ENCODE results near the gene FAM170B. TPM values are rescaled to one million over a fixed set of nuclear protein-coding genes. Genes with fewer than 3 reads are reported as not detected.

Gene FAM170B
- total RNA-seq, 1 experiment from 2014 or later = not detected

DNA sequence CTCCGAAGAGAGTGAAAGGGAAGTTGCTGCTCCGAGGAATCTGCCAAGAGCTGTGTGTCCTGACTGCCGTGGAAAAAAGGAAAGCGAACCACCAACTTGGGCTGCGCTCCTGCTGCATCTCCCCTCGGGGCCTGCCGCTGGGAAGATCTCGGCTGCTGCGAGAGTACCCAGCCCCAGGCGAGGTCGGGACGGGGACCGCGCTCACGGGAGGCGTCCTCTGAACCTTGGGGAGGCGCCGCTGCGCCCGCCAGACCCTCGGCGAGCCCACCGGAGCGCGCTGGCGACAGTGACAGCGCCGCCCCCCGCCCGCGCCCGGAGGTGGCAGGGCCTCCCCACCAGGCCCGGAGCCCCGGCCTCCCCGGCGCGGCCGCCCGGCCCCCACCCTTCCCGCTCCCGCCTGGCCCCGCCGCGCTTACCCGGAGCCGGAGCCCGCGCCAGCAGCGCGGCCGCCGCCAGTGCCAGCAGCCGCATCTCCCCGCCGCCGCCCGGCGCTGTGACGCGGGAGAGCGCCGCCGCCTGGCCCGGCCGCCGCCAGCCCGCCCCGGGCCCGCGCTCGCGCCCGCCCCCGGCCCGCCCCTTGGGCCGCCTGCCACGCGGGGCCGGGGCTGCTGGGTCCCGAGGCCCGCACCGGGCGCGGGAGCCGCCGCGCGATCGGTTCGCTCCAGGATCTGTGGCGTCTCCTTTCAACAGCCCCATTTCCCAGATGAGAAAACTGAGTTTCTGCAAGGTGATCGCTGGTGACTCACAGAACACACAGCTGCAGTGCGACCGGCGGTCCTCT, 18.6 kb downstream of the FAM170B start, which contains the start of gene VSTM4:
TSS of gene VSTM4 (minus strand) at position 508 of the 781 bp plus-strand sequence. CDS start at position 471, 37 bp downstream.
- in situ Hi-C loops (cut with HindIII; ENCODE audit: low pct_unique_long_range_greater_than_20kb, low sequenced_read_pairs) = no loop called here
- DNase-seq (ENCODE audit: low read depth) = peak; percentile 23

DNA sequence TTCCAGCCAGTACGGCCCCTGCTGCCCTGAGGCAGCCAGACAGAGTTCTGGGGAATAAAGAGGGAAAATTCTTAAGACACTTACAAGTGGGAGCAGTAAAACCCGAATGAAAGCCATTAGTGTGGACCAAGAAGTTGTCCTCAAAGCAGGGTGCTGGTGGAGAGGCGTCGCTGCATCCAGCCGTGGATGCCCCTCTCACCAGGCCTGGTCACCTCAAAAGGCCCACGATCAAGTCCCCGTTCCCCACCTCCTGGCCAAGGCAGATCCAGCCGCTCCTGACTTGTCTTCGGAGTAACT, 19.2 kb downstream of the FAM170B start:
- in situ Hi-C loops (cut with HindIII; ENCODE audit: low pct_unique_long_range_greater_than_20kb, low sequenced_read_pairs) = no loop called here
- no peak for DNase-seq (ENCODE audit: low read depth)

- in situ Hi-C loops (cut with HindIII; ENCODE audit: low pct_unique_long_range_greater_than_20kb, low sequenced_read_pairs) = no loop called here
- no peak for DNase-seq (ENCODE audit: low read depth)
Measured at GRCh38 chr10:49113741-49114141, 20.1 kb downstream of the FAM170B start.

DNA sequence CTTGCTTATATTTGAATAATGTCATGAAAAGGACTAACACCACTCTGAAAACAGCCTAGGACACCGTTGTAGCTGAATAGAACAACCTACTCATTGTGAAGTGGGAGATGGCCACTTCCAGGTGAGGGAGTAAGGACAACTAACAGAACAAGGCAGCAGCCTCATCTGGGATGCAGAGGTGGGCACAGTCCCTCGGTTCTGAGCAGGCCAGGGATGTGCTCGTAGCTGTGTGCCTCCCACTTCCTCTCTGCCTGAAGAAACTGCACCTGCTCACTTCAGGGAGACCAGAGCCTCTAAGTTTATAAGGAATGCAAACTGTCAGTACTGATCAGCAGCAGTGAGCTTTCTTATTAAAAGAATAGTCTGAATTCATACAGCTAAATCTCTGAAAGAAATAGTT, 21.0 kb downstream of the FAM170B start:
- in situ Hi-C loops (cut with HindIII; ENCODE audit: low pct_unique_long_range_greater_than_20kb, low sequenced_read_pairs) = no loop called here
- DNase-seq (ENCODE audit: low read depth) = no peak

- no peak for DNase-seq (ENCODE audit: low read depth)
- in situ Hi-C loops (cut with HindIII; ENCODE audit: low pct_unique_long_range_greater_than_20kb, low sequenced_read_pairs) = no loop called here
Measured at GRCh38 chr10:49112098-49112497, 21.7 kb downstream of the FAM170B start.

DNA sequence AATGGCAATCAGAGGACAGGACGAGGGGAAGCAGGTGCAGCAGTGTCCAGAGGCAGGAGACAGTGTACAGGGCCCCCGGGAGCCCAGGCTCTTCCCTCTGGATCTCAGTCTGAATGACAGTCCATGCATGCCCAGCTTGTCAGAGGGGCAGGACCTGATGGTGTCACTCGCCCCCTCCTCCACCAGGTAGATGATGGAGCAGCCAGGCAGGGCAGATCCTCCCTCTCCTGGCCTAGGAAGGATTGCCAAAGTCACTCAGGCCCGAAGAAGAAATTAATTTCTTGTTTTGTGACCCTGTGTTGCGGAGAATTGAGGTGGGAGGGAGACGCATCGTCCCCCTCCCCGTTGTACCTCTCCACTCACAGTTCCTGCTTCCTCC, 22.5 kb downstream of the FAM170B start:
- in situ Hi-C loops (cut with HindIII; ENCODE audit: low pct_unique_long_range_greater_than_20kb, low sequenced_read_pairs) = no loop called here
- DNase-seq (ENCODE audit: low read depth) = no peak

DNA sequence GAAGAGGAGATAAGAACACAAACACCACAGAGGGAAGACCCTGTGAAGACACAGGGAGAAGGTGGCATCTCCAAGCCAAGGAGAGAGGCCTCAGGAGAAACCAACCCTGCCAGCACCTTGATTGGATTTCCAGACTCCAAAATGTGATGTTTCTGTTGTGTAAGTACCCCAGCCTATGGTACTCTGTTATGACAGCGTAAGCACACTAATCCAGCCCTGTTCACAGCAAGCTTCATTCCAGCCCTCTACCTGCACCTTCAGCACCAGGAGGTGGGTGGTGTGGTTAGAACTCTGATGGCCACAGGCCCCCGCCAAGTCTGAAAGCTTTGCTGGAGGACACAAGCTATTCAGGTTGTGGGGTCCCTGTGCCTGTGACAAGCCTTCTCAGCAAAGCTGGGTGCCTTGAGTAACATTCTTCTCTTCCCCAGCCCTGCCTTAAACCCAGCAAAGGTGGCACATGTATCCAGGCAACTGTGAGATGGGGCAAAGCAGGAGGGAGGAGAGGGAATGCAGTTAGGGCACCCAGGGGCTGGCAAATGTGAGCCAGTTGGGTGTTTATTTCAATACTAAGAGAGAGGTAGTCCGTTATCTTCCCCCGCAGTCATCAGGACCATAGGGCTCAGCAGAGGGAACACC, 23.0 kb downstream of the FAM170B start:
- no peak for DNase-seq (ENCODE audit: low read depth)
- in situ Hi-C loops (cut with HindIII; ENCODE audit: low pct_unique_long_range_greater_than_20kb, low sequenced_read_pairs) = no loop called here

DNA sequence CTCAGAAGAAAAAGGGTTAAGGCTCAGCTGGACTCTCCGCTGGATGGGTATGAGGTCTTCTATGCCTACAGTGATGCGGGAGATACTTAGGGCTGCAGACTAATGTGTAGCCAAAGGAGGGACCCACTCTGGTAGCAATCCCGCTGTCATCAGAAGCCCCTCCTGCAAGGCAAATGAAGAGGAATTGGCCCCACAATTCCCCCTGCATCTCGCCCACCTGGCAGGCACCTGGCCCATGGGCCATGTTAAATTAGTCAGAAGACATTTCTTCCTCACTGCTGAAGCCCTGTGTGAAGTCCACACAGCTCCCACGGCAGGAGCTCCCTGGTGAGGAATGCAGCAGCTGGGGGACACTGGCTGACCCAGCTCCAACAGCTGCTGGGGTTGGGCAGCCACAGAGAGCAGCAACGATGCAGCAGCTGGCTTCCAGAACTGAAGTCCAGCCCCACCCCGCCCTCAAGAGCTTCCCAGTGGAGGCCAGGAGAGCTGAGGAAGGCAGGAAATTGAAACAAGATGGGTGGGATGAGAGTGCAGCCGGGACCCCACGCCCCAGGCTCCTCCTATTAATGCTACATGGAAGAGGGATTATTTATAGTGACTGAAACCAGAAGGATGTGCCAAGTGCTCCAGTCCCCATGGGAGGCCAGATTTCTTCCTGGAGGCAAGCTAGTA, 24.0 kb downstream of the FAM170B start:
- in situ Hi-C loops (cut with HindIII; ENCODE audit: low pct_unique_long_range_greater_than_20kb, low sequenced_read_pairs) = no loop called here
- DNase-seq (ENCODE audit: low read depth) = no peak

- no peak for DNase-seq (ENCODE audit: low read depth)
- in situ Hi-C loops (cut with HindIII; ENCODE audit: low pct_unique_long_range_greater_than_20kb, low sequenced_read_pairs) = no loop called here
Measured at GRCh38 chr10:49108656-49109055, 25.2 kb downstream of the FAM170B start.

DNA sequence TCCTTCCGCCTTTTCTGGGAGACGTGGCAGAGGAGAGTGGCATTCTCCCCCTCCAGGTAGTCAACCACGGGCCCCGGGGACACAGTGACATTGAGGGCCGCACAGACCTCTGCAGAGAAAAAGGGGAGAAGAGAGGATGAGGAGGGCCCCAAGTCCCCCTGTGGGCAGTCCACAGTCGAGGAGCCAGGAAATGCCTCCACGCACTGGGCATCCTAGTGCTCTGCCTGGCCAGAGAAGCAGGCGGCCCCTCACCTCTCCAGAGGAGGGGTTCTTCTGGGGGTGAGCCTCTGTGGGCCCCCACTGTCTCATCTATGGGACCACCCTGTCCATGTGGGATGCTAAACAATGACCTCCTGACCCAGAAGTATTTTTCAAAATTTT, 25.9 kb downstream of the FAM170B start:
- DNase-seq (ENCODE audit: low read depth) = no peak
- in situ Hi-C loops (cut with HindIII; ENCODE audit: low pct_unique_long_range_greater_than_20kb, low sequenced_read_pairs) = no loop called here

- in situ Hi-C loops (cut with HindIII; ENCODE audit: low pct_unique_long_range_greater_than_20kb, low sequenced_read_pairs) = no loop called here
- DNase-seq (ENCODE audit: low read depth) = no peak
Measured at GRCh38 chr10:49107111-49107886, 26.5 kb downstream of the FAM170B start.

- DNase-seq (ENCODE audit: low read depth) = no peak
- in situ Hi-C loops (cut with HindIII; ENCODE audit: low pct_unique_long_range_greater_than_20kb, low sequenced_read_pairs) = no loop called here
Measured at GRCh38 chr10:49106451-49106850, 27.4 kb downstream of the FAM170B start.

- in situ Hi-C loops (cut with HindIII; ENCODE audit: low pct_unique_long_range_greater_than_20kb, low sequenced_read_pairs) = no loop called here
Measured at GRCh38 chr10:49105076-49105475, 28.7 kb downstream of the FAM170B start.

GRCh38 chr10:49104323-49104722, 29.5 kb downstream of the FAM170B start:
- no peak for DNase-seq (ENCODE audit: low read depth)
- in situ Hi-C loops (cut with HindIII; ENCODE audit: low pct_unique_long_range_greater_than_20kb, low sequenced_read_pairs) = no loop called here

More at GRCh38 chr10:49105076-49105475, 28.7 kb downstream of the FAM170B start:
- no peak for DNase-seq (ENCODE audit: low read depth)

DNA sequence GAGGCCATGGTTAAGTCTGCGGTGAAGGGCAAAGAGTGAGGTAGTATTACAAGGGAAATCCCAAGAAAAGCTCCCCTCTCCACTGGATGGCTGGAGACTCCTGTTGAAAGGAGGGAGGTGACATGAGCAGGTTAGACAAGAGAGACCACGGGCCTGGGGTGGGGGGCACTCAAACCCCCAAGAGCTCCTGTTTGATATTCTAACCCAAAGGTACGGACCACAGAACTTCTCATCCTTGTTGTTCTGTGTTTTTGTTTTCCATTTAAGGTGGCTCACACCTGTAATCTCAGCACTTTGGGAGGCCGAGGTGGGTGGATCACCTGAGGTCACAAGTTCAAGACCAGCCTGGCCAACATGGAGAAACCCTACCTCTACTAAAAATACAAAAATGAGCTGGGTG, 30.1 kb downstream of the FAM170B start:
- in situ Hi-C loops (cut with HindIII; ENCODE audit: low pct_unique_long_range_greater_than_20kb, low sequenced_read_pairs) = no loop called here
- no peak for DNase-seq (ENCODE audit: low read depth)

DNA sequence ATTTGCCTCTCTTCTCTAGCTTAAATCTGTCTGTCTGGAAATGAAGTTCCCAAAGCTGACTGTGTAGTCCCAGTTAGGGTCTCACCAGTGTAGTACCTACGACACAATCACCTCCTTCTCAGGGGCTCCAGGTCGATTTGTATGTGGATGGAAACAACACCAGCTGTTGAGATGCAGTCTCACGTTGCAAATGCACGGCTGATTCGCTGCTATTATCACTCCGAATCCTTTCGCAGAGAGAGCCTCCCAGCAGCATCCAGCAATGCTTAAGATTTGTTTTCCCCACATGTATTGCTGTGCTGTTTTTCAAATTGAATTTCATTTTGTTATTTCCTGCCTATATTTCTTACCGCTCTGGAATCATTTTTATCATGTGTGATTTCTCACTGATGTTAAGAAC, 34.8 kb downstream of the FAM170B start:
- in situ Hi-C loops (cut with HindIII; ENCODE audit: low pct_unique_long_range_greater_than_20kb, low sequenced_read_pairs) = no loop called here
- no peak for DNase-seq (ENCODE audit: low read depth)

- no peak for DNase-seq (ENCODE audit: low read depth)
- in situ Hi-C loops (cut with HindIII; ENCODE audit: low pct_unique_long_range_greater_than_20kb, low sequenced_read_pairs) = no loop called here
Measured at GRCh38 chr10:49096890-49097445, 36.9 kb downstream of the FAM170B start.

GRCh38 chr10:49094646-49095045, 39.2 kb downstream of the FAM170B start:
- in situ Hi-C loops (cut with HindIII; ENCODE audit: low pct_unique_long_range_greater_than_20kb, low sequenced_read_pairs) = no loop called here
- DNase-seq (ENCODE audit: low read depth) = no peak

DNA sequence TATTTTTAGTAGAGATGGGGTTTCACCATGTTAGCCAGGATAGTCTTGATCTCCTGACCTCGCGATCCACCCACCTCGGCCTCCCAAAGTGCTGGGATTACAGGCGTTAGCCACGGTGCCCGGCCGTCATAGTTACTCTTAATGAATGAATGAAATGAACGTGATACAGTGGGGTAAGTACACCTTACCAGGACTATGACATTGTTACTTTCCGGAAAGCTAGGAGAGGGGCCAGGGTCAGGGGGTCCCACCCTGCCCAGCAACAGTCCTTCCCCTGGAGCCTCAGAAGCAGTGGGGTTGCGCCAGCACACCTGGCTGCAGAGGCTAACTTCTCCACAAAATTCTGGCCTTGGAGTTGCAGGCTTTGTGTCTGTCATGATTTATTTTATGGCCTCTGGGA, 39.9 kb downstream of the FAM170B start:
- no peak for DNase-seq (ENCODE audit: low read depth)
- in situ Hi-C loops (cut with HindIII; ENCODE audit: low pct_unique_long_range_greater_than_20kb, low sequenced_read_pairs) = no loop called here

Data from Caki2 (cell line).